Testis (tissue), 2 donors: ENCODE measurements around the gene GTPBP4.

Source experiments
- POLR2A ChIP-seq: fragments of 450-650 bp; IDR thresholded peaks from one replicate; pipeline ENCODE4 v1.6.1; 2017; ENCODE audit warnings: antibody characterized with exemption, mild to moderate bottlenecking, moderate library complexity
- TF ChIP-seq, protein P1 (sequence below), 3 experiments: fragments of 450-650 bp in 2 of 3; fragments of 200-600 bp in 1 of 3; sonication (generic) in 1 of 3; IDR thresholded peaks; one replicate each; pipeline ENCODE4 v1.5.1; 2016 to 2019; ENCODE audit warnings: antibody characterized with exemption in 3 of 3, mild to moderate bottlenecking in 2 of 3, moderate library complexity in 1 of 3

DNA sequence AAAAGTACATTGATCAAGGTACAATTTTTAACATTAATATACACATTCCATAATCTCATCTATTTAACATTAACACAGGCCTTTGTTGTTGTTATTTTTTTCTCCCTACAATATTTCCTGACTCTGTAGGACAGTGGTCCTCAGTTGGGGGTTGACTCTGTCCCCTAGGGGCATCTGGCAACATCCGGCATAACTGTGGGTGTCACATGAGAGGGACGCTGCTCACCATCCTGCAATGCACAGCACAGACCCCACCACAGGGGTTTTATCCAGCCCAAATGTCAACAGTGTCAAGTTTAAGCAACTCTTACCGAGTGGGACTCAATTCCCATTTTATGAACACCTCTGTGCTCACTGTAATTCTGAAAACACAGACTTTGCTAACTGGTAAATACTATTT, 51.9 kb downstream of the GTPBP4 start:
- TF ChIP-seq, protein P1, sequence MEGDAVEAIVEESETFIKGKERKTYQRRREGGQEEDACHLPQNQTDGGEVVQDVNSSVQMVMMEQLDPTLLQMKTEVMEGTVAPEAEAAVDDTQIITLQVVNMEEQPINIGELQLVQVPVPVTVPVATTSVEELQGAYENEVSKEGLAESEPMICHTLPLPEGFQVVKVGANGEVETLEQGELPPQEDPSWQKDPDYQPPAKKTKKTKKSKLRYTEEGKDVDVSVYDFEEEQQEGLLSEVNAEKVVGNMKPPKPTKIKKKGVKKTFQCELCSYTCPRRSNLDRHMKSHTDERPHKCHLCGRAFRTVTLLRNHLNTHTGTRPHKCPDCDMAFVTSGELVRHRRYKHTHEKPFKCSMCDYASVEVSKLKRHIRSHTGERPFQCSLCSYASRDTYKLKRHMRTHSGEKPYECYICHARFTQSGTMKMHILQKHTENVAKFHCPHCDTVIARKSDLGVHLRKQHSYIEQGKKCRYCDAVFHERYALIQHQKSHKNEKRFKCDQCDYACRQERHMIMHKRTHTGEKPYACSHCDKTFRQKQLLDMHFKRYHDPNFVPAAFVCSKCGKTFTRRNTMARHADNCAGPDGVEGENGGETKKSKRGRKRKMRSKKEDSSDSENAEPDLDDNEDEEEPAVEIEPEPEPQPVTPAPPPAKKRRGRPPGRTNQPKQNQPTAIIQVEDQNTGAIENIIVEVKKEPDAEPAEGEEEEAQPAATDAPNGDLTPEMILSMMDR (IDR thresholded peaks at IDR 0.05): no peak
- TF ChIP-seq POLR2A: no peak
